ENCODE results near the gene CCT8.

Gene CCT8

GRCh38 chr21:29076731-29077640, 3.5 kb upstream of the CCT8 start:
- peak; percentile 50 to 82 for DNase-seq

- DNase-seq, result no peak
Observed at GRCh38 chr21:29075706-29076466, 2.4 kb upstream of the CCT8 start.

GRCh38 chr21:29074783-29075182, 1.3 kb upstream of the CCT8 start:
- no peak for DNase-seq

- peak in 1 of 2 experiments; percentile 83 for DNase-seq
Observed at GRCh38 chr21:29074007-29074376, 544 bp upstream of the CCT8 start.

- DNase-seq, result peak in 1 of 2 experiments; percentile 41
Observed at GRCh38 chr21:29072873-29073221, 601 bp downstream of the CCT8 start.

- no peak for DNase-seq
Observed at GRCh38 chr21:29064850-29065481, 8.5 kb downstream of the CCT8 start.

GRCh38 chr21:29056538-29057050, 16.9 kb downstream of the CCT8 start:
- DNase-seq, result no peak

GRCh38 chr21:29056005-29056404, 17.4 kb downstream of the CCT8 start:
- peak in 1 of 2 experiments; percentile 14 for DNase-seq

- no peak for DNase-seq
Observed at GRCh38 chr21:29055080-29055479, 18.4 kb downstream of the CCT8 start.

- DNase-seq, result no peak
Observed at GRCh38 chr21:29053656-29054055, 19.8 kb downstream of the CCT8 start.

GRCh38 chr21:29053011-29053553, 20.4 kb downstream of the CCT8 start:
- no peak for DNase-seq

- DNase-seq, result no peak
Observed at GRCh38 chr21:29052224-29052623, 21.2 kb downstream of the CCT8 start.

- no peak for DNase-seq
Observed at GRCh38 chr21:29034678-29035077, 38.8 kb downstream of the CCT8 start.

- no peak for DNase-seq
Observed at GRCh38 chr21:29033871-29034270, 39.6 kb downstream of the CCT8 start.

- no peak for DNase-seq
Observed at GRCh38 chr21:29033301-29033700, 40.1 kb downstream of the CCT8 start.

- DNase-seq, result no peak
Observed at GRCh38 chr21:29030909-29031308, 42.5 kb downstream of the CCT8 start.

- no peak for DNase-seq
Observed at GRCh38 chr21:29029524-29029923, 43.9 kb downstream of the CCT8 start.

GRCh38 chr21:29025328-29025713, 48.1 kb downstream of the CCT8 start:
- DNase-seq, result no peak

- DNase-seq, result peak; percentile 95 to 98
Observed at GRCh38 chr21:29024474-29025327, 48.7 kb downstream of the CCT8 start, which contains the start of gene USP16. TSS of gene USP16 (plus strand) at chr21:29024668. CDS start at chr21:29027914, 3,246 bp downstream.

- no peak for DNase-seq
Observed at GRCh38 chr21:29022166-29022565, 51.3 kb downstream of the CCT8 start.

GRCh38 chr21:29018540-29018939, 54.9 kb downstream of the CCT8 start:
- DNase-seq, result no peak

- DNase-seq, result no peak
Observed at GRCh38 chr21:29017639-29018237, 55.7 kb downstream of the CCT8 start.
